Neural cell (in vitro differentiated cells): ENCODE measurements around the gene YTHDC2. TPM values are rescaled to one million over a fixed set of nuclear protein-coding genes. Genes with fewer than 3 reads are reported as not detected.

ENCODE experiments used
- H2AFZ ChIP-seq: fragments of 200-600, 300-800 bp; sonication (generic), shearing (Covaris generic); 2 replicates; pipeline ENCODE4 v1.6.0; 2014; ENCODE audit warnings: low read depth, mild to moderate bottlenecking, antibody characterized with exemption, low read length, moderate library complexity
- H3F3A ChIP-seq: fragments of 200-600 bp; shearing (Covaris generic); 2 replicates; pipeline ENCODE4 v1.6.1; 2016; ENCODE audit warnings: mild to moderate bottlenecking, moderate library complexity, mixed read lengths, antibody characterized with exemption, low read length; ENCODE audit not compliant: insufficient read depth, poor library complexity, severe bottlenecking
- H3K27ac ChIP-seq: fragments of 200-600, 300-800 bp; sonication (generic), shearing (Covaris generic); 2 replicates; pipeline ENCODE4 v1.5.1; 2014; ENCODE audit warnings: mild to moderate bottlenecking, low read length, moderate library complexity
- H3K27me3 ChIP-seq: fragments of 300-800, 200-600 bp; sonication (generic), shearing (Covaris generic); 2 replicates; pipeline ENCODE4 v1.6.0; 2014; ENCODE audit warnings: mild to moderate bottlenecking, low read depth, low read length, moderate library complexity; ENCODE audit not compliant: insufficient read depth
- H3K36me3 ChIP-seq: fragments of 300-800, 200-600 bp; sonication (generic), shearing (Covaris generic); 2 replicates; pipeline ENCODE4 v1.5.1; 2014; ENCODE audit warnings: mild to moderate bottlenecking, antibody characterized with exemption, low read length, moderate library complexity; ENCODE audit not compliant: insufficient read depth
- H3K4me2 ChIP-seq: fragments of 300-800, 200-600 bp; sonication (generic), shearing (Covaris generic); 2 replicates; pipeline ENCODE4 v1.6.0; 2014; ENCODE audit warnings: mild to moderate bottlenecking, low read length
- H3K4me3 ChIP-seq: fragments of 300-800, 200-600 bp; sonication (generic), shearing (Covaris generic); 2 replicates; pipeline ENCODE4 v1.5.1; 2014; ENCODE audit warnings: mild to moderate bottlenecking, low read length, moderate library complexity
- H3K79me2 ChIP-seq: fragments of 200-600 bp; shearing (Covaris generic); replicated peaks from 2 replicates; pipeline ENCODE4 v1.6.0; 2014; ENCODE audit warnings: mild to moderate bottlenecking, low read length, moderate library complexity; ENCODE audit not compliant: insufficient read depth
- H3K9ac ChIP-seq: fragments of 300-800, 200-600 bp; sonication (generic), shearing (Covaris generic); 2 replicates; pipeline ENCODE4 v1.6.1; 2016; ENCODE audit warnings: mild to moderate bottlenecking, low read length, mixed read lengths
- H3K9me2 ChIP-seq: fragments of 200-600 bp; shearing (Covaris generic); 2 replicates; pipeline ENCODE4 v1.6.1; 2016; ENCODE audit warnings: mild to moderate bottlenecking, low read length, mixed read lengths; ENCODE audit not compliant: insufficient read depth
- H3K9me3 ChIP-seq: fragments of 200-600, 300-800 bp; sonication (generic), shearing (Covaris generic); 2 replicates; pipeline ENCODE4 v1.6.1; 2016; ENCODE audit warnings: mild to moderate bottlenecking, mixed run types, low read length, moderate library complexity, mixed read lengths
- H4K20me1 ChIP-seq: fragments of 200-600 bp; shearing (Covaris generic); 2 replicates; pipeline ENCODE4 v1.6.1; 2016; ENCODE audit warnings: mild to moderate bottlenecking, mixed run types; ENCODE audit not compliant: insufficient read depth
- EP300 ChIP-seq: fragments of 450-650 bp; conservative IDR thresholded peaks from 2 replicates; pipeline ENCODE4 v1.6.1; 2014; ENCODE audit warnings: antibody characterized with exemption, mild to moderate bottlenecking, moderate library complexity; ENCODE audit not compliant: poor library complexity, severe bottlenecking
- EZH2 ChIP-seq: fragments of 200-600, 300-800 bp; shearing (Covaris generic), sonication (generic); IDR thresholded peaks from 2 replicates; pipeline ENCODE4 v1.6.1; 2014; ENCODE audit warnings: antibody characterized with exemption, low read length, borderline replicate concordance, mild to moderate bottlenecking; ENCODE audit not compliant: insufficient read depth, poor library complexity, severe bottlenecking
- MXI1 ChIP-seq: fragments of 450-650 bp; conservative IDR thresholded peaks from 2 replicates; pipeline ENCODE4 v1.6.1; 2014; ENCODE audit warnings: antibody characterized with exemption, mild to moderate bottlenecking; ENCODE audit not compliant: poor library complexity, severe bottlenecking
- POLR2AphosphoS5 ChIP-seq: IDR thresholded peaks from 2 replicates; pipeline ENCODE4 v1.6.1; 2012
- RAD21 ChIP-seq: fragments of 450-650 bp; conservative IDR thresholded peaks from 2 replicates; pipeline ENCODE4 v1.6.1; 2014; ENCODE audit warnings: antibody characterized with exemption, mild to moderate bottlenecking, moderate library complexity
- SMC3 ChIP-seq: fragments of 450-650 bp; conservative IDR thresholded peaks from 2 replicates; pipeline ENCODE4 v1.6.1; 2014; ENCODE audit warnings: antibody characterized with exemption, mild to moderate bottlenecking, moderate library complexity; ENCODE audit not compliant: poor library complexity
- TAF1 ChIP-seq: IDR thresholded peaks from 2 replicates; pipeline ENCODE4 v1.6.1; 2012; ENCODE audit warnings: low read depth
- polyA plus RNA-seq: library from polyadenylated mRNA; depleted of rRNA; stranded (reverse); fragments of >200 nt; gene quantifications from 2 replicates; pipeline ENCODE4 v1.2.3, GENCODE V29; 2014
- TF ChIP-seq, protein P1 (sequence below): IDR thresholded peaks from 2 replicates; pipeline ENCODE4 v1.6.1; 2012; ENCODE audit warnings: borderline replicate concordance
- TF ChIP-seq, protein P2 (sequence below): fragments of 450-650 bp; IDR thresholded peaks from 2 replicates; pipeline ENCODE4 v1.5.1; 2014; ENCODE audit warnings: antibody characterized with exemption, mild to moderate bottlenecking, moderate library complexity; ENCODE audit not compliant: poor library complexity, severe bottlenecking

Gene YTHDC2
- polyA plus RNA-seq, 1 donor from 2014 or later: 43.7 TPM

- no peaks in the 10 kb centered on the region for H3K79me2 ChIP-seq
- H3K9ac ChIP-seq: no peak overlapping the region
- H3K4me3 ChIP-seq: no peak overlapping the region
- H4K20me1 ChIP-seq: no peaks in the 10 kb centered on the region
- no peaks in the 10 kb centered on the region for H3K9me3 ChIP-seq
- H3K27me3 ChIP-seq: no peaks in the 10 kb centered on the region
- H3K9me2 ChIP-seq: no peaks in the 10 kb centered on the region
- H2AFZ ChIP-seq: no peak overlapping the region
- H3K27ac ChIP-seq: no peak overlapping the region
- no peak overlapping the region for H3K4me2 ChIP-seq
- TF ChIP-seq RAD21: no peak
- TF ChIP-seq, protein P1, sequence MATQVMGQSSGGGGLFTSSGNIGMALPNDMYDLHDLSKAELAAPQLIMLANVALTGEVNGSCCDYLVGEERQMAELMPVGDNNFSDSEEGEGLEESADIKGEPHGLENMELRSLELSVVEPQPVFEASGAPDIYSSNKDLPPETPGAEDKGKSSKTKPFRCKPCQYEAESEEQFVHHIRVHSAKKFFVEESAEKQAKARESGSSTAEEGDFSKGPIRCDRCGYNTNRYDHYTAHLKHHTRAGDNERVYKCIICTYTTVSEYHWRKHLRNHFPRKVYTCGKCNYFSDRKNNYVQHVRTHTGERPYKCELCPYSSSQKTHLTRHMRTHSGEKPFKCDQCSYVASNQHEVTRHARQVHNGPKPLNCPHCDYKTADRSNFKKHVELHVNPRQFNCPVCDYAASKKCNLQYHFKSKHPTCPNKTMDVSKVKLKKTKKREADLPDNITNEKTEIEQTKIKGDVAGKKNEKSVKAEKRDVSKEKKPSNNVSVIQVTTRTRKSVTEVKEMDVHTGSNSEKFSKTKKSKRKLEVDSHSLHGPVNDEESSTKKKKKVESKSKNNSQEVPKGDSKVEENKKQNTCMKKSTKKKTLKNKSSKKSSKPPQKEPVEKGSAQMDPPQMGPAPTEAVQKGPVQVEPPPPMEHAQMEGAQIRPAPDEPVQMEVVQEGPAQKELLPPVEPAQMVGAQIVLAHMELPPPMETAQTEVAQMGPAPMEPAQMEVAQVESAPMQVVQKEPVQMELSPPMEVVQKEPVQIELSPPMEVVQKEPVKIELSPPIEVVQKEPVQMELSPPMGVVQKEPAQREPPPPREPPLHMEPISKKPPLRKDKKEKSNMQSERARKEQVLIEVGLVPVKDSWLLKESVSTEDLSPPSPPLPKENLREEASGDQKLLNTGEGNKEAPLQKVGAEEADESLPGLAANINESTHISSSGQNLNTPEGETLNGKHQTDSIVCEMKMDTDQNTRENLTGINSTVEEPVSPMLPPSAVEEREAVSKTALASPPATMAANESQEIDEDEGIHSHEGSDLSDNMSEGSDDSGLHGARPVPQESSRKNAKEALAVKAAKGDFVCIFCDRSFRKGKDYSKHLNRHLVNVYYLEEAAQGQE: no peak
- TF ChIP-seq, protein P2, sequence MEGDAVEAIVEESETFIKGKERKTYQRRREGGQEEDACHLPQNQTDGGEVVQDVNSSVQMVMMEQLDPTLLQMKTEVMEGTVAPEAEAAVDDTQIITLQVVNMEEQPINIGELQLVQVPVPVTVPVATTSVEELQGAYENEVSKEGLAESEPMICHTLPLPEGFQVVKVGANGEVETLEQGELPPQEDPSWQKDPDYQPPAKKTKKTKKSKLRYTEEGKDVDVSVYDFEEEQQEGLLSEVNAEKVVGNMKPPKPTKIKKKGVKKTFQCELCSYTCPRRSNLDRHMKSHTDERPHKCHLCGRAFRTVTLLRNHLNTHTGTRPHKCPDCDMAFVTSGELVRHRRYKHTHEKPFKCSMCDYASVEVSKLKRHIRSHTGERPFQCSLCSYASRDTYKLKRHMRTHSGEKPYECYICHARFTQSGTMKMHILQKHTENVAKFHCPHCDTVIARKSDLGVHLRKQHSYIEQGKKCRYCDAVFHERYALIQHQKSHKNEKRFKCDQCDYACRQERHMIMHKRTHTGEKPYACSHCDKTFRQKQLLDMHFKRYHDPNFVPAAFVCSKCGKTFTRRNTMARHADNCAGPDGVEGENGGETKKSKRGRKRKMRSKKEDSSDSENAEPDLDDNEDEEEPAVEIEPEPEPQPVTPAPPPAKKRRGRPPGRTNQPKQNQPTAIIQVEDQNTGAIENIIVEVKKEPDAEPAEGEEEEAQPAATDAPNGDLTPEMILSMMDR: no peak
- TF ChIP-seq EP300: no peak
- no peak for TF ChIP-seq EZH2
- TF ChIP-seq SMC3: no peak
- no peak for TF ChIP-seq MXI1
- TF ChIP-seq TAF1: no peak
- TF ChIP-seq POLR2AphosphoS5: no peak
- H3F3A ChIP-seq: no peaks in the 10 kb centered on the region
- no peaks in the 10 kb centered on the region for H3K36me3 ChIP-seq
These were observed 8.3 kb upstream of the YTHDC2 start for GRCh38 chr5:113505181-113505580.

DNA sequence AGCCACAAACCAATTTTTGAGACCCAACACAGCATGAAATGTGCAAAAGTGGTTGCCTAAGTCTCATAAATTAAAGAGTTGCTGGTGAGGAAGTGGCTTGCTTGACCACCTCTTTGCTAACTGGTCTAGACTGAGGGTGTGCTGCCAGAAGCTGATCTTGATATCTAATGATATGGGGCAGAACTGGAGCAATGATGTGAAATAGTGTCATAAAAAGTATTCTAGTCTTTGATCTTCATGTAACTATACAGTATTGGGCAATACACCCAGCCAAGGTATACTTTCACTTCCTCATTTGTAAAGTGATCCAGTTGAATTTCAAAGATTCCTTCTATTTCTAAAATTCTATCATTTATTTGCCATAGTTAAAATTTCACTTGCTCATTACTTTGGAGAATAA lies 5.9 kb upstream of the YTHDC2 start:
- Histone ChIP-seq H3F3A (no peaks in the 10 kb centered on the region), H3K4me2 (no peak overlapping the region), H3K9me3 (no peaks in the 10 kb centered on the region), H3K9ac (no peak overlapping the region), H3K36me3 (no peaks in the 10 kb centered on the region), H4K20me1 (no peaks in the 10 kb centered on the region), H3K27me3 (no peaks in the 10 kb centered on the region), H3K4me3 (no peak overlapping the region), H3K9me2 (no peaks in the 10 kb centered on the region), H3K27ac (no peak overlapping the region), H3K79me2 (no peaks in the 10 kb centered on the region), H2AFZ (no peak overlapping the region)
- TF ChIP-seq TAF1: no peak
- TF ChIP-seq, protein P1: no peak
- TF ChIP-seq RAD21: no peak
- no peak for TF ChIP-seq SMC3
- TF ChIP-seq EP300: no peak
- TF ChIP-seq, protein P2: no peak
